ENCODE data around the gene LSM6.

DNA sequence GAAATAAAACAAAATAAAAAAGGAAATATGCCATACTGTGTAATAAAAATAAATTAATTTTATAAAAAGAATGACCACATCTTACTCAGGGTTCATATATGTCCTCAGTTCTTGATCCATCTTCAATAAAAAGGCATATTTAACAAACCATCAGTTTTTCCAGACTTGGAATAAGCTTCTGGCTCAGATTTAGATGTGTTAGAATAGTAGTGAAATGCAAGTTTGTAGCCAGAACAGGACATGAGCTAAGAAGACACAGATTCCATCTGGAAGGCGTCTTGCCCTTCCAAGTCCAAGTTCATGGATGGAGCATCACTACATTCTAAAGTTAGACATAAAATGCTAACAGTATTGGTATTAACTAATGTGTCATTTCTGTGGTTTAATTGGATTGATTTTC lies 10.3 kb upstream of the LSM6 start:
- TF ChIP-seq NFIC (IDR thresholded peaks at IDR 0.05; ENCODE audit: borderline replicate concordance) (no peak), MEF2A (IDR thresholded peaks at IDR 0.05; ENCODE audit: borderline replicate concordance, low read depth) (no peak), FOSL2 (IDR thresholded peaks at IDR 0.05; ENCODE audit: borderline replicate concordance, low read depth) (no peak), JUND (IDR thresholded peaks at IDR 0.05) (no peak), TEAD4 (IDR thresholded peaks at IDR 0.05; ENCODE audit: borderline replicate concordance, insufficient read depth) (no peak), NRF1 (IDR thresholded peaks at IDR 0.05; ENCODE audit: low read depth, low read length) (no peak), EZH2phosphoT487 (IDR thresholded peaks at IDR 0.05; ENCODE audit: borderline replicate concordance, low read depth) (no peak), FOXM1 (IDR thresholded peaks at IDR 0.05; ENCODE audit: low read depth) (no peak), RFX5 (IDR thresholded peaks at IDR 0.05; ENCODE audit: low read length) (no peak)
- TF ChIP-seq, protein P1, sequence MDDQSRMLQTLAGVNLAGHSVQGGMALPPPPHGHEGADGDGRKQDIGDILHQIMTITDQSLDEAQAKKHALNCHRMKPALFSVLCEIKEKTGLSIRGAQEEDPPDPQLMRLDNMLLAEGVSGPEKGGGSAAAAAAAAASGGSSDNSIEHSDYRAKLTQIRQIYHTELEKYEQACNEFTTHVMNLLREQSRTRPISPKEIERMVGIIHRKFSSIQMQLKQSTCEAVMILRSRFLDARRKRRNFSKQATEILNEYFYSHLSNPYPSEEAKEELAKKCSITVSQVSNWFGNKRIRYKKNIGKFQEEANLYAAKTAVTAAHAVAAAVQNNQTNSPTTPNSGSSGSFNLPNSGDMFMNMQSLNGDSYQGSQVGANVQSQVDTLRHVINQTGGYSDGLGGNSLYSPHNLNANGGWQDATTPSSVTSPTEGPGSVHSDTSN (IDR thresholded peaks at IDR 0.05) = no peak
- TF ChIP-seq, protein P2, sequence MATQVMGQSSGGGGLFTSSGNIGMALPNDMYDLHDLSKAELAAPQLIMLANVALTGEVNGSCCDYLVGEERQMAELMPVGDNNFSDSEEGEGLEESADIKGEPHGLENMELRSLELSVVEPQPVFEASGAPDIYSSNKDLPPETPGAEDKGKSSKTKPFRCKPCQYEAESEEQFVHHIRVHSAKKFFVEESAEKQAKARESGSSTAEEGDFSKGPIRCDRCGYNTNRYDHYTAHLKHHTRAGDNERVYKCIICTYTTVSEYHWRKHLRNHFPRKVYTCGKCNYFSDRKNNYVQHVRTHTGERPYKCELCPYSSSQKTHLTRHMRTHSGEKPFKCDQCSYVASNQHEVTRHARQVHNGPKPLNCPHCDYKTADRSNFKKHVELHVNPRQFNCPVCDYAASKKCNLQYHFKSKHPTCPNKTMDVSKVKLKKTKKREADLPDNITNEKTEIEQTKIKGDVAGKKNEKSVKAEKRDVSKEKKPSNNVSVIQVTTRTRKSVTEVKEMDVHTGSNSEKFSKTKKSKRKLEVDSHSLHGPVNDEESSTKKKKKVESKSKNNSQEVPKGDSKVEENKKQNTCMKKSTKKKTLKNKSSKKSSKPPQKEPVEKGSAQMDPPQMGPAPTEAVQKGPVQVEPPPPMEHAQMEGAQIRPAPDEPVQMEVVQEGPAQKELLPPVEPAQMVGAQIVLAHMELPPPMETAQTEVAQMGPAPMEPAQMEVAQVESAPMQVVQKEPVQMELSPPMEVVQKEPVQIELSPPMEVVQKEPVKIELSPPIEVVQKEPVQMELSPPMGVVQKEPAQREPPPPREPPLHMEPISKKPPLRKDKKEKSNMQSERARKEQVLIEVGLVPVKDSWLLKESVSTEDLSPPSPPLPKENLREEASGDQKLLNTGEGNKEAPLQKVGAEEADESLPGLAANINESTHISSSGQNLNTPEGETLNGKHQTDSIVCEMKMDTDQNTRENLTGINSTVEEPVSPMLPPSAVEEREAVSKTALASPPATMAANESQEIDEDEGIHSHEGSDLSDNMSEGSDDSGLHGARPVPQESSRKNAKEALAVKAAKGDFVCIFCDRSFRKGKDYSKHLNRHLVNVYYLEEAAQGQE (IDR thresholded peaks at IDR 0.05; ENCODE audit: low read depth, low read length) = no peak
- TF ChIP-seq, protein P3, sequence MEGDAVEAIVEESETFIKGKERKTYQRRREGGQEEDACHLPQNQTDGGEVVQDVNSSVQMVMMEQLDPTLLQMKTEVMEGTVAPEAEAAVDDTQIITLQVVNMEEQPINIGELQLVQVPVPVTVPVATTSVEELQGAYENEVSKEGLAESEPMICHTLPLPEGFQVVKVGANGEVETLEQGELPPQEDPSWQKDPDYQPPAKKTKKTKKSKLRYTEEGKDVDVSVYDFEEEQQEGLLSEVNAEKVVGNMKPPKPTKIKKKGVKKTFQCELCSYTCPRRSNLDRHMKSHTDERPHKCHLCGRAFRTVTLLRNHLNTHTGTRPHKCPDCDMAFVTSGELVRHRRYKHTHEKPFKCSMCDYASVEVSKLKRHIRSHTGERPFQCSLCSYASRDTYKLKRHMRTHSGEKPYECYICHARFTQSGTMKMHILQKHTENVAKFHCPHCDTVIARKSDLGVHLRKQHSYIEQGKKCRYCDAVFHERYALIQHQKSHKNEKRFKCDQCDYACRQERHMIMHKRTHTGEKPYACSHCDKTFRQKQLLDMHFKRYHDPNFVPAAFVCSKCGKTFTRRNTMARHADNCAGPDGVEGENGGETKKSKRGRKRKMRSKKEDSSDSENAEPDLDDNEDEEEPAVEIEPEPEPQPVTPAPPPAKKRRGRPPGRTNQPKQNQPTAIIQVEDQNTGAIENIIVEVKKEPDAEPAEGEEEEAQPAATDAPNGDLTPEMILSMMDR (IDR thresholded peaks at IDR 0.05) = no peak
- TF ChIP-seq, protein P4, sequence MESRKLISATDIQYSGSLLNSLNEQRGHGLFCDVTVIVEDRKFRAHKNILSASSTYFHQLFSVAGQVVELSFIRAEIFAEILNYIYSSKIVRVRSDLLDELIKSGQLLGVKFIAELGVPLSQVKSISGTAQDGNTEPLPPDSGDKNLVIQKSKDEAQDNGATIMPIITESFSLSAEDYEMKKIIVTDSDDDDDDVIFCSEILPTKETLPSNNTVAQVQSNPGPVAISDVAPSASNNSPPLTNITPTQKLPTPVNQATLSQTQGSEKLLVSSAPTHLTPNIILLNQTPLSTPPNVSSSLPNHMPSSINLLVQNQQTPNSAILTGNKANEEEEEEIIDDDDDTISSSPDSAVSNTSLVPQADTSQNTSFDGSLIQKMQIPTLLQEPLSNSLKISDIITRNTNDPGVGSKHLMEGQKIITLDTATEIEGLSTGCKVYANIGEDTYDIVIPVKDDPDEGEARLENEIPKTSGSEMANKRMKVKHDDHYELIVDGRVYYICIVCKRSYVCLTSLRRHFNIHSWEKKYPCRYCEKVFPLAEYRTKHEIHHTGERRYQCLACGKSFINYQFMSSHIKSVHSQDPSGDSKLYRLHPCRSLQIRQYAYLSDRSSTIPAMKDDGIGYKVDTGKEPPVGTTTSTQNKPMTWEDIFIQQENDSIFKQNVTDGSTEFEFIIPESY (IDR thresholded peaks at IDR 0.05; ENCODE audit: borderline replicate concordance, low read depth) = no peak
- TF ChIP-seq, protein P5, sequence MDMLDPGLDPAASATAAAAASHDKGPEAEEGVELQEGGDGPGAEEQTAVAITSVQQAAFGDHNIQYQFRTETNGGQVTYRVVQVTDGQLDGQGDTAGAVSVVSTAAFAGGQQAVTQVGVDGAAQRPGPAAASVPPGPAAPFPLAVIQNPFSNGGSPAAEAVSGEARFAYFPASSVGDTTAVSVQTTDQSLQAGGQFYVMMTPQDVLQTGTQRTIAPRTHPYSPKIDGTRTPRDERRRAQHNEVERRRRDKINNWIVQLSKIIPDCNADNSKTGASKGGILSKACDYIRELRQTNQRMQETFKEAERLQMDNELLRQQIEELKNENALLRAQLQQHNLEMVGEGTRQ (IDR thresholded peaks at IDR 0.05; ENCODE audit: borderline replicate concordance, low read depth, low read length) = no peak

Measured in SK-N-SH (cell line).